Breast epithelium (tissue), 3 donors: Measurements from ENCODE around the gene HUNK.

ENCODE experiments used
- POLR2A ChIP-seq: fragments of 450-650 bp; IDR thresholded peaks from one replicate; pipeline ENCODE4 v1.6.1; 2016; ENCODE audit warnings: antibody characterized with exemption, mild to moderate bottlenecking, moderate library complexity
- TF ChIP-seq, protein P1 (sequence below), 3 donors: fragments of 450-650 bp; IDR thresholded peaks; one replicate each; pipeline ENCODE4 v1.5.1; 2016 to 2017; ENCODE audit warnings: antibody characterized with exemption in 3 of 3, mild to moderate bottlenecking in 3 of 3, moderate library complexity in 3 of 3

DNA sequence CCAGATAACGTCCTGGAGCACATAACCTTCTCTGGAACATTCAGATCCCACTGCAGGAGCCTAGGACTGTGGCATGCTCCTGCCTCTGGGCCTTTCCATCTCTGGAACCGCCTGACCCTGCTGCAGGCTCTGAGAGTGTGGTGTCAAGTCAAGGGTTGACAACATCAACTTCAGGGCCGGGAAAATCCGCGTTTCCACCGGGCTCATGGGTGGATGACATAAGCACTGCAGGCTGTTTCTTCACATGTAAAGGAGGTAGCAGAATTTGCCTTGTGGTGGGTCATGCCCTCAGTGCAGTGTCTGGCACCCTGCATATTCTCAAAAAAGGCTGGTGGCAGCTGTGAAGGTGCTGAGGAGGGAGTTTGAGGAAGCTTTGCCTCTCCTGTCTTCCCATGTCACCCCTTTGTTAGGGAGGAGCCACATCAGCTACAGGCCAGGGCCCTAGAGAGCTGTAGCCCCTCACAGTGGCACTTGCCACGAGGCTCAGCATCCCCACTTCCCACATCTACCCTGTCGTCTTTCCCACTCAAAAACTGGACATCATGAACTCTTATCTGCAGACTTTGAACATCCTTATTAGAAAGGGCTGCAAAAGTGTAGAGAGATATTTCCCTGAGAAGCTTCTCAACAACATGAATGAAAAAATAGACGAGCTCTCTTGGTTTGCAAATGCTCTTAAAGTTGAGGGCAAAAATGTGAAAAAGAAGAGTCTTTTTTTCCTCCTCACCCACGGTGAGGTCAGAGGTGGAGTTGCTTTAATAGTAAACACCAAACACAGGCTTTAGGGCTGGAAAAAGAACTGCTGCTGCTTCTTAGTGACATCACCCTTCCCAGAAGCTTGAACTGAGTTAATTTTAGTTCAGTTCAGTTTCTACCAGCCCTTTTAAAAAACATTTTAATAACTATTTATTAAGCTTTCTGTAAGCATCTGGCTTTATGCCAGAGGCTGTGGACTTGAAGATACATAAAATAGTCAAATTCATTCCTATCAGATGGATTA, 121.3 kb downstream of the HUNK start:
- TF ChIP-seq POLR2A = no peak
- TF ChIP-seq, protein P1, sequence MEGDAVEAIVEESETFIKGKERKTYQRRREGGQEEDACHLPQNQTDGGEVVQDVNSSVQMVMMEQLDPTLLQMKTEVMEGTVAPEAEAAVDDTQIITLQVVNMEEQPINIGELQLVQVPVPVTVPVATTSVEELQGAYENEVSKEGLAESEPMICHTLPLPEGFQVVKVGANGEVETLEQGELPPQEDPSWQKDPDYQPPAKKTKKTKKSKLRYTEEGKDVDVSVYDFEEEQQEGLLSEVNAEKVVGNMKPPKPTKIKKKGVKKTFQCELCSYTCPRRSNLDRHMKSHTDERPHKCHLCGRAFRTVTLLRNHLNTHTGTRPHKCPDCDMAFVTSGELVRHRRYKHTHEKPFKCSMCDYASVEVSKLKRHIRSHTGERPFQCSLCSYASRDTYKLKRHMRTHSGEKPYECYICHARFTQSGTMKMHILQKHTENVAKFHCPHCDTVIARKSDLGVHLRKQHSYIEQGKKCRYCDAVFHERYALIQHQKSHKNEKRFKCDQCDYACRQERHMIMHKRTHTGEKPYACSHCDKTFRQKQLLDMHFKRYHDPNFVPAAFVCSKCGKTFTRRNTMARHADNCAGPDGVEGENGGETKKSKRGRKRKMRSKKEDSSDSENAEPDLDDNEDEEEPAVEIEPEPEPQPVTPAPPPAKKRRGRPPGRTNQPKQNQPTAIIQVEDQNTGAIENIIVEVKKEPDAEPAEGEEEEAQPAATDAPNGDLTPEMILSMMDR (IDR thresholded peaks at IDR 0.05) = no peak
